KOPT-K1 (cell line): Measurements from ENCODE around the gene AMD1.

Experiments
- H3K27ac ChIP-seq: fragments of 200-600 bp; sonication (generic); 2 replicates; pipeline ENCODE4 v1.5.1; 2016; ENCODE audit warnings: antibody characterized with exemption, mild to moderate bottlenecking, low read depth, low read length; ENCODE audit not compliant: poor library complexity, severe bottlenecking
- H3K36me3 ChIP-seq: fragments of 200-600 bp; sonication (generic); 2 replicates; pipeline ENCODE4 v1.5.1; 2017; ENCODE audit warnings: antibody characterized with exemption, mild to moderate bottlenecking, low read length, moderate library complexity; ENCODE audit not compliant: insufficient read depth
- H3K9me3 ChIP-seq: fragments of 200-600 bp; sonication (generic); 2 replicates; pipeline ENCODE4 v1.5.1; 2017; ENCODE audit warnings: antibody characterized with exemption, low read length, mild to moderate bottlenecking; ENCODE audit not compliant: insufficient read depth, poor library complexity, severe bottlenecking

The AMD1 gene

GRCh38 chr6:110944681-110945151, 70.1 kb downstream of the AMD1 start:
- Histone ChIP-seq H3K9me3 (no peaks in the 10 kb centered on the region), H3K27ac (no peak overlapping the region)

More at GRCh38 chr6:110944681-110945151, 70.1 kb downstream of the AMD1 start:
- no peaks in the 10 kb centered on the region for H3K36me3 ChIP-seq
